Spleen (tissue), 11 donors: ENCODE measurements around the gene KRT78. TPM values are rescaled to one million over a fixed set of nuclear protein-coding genes. Genes with fewer than 3 reads are reported as not detected.
"Not testable (repeated sequence)": the region's sequence is repeated elsewhere in the genome, so short reads cannot be mapped to it uniquely, and the experiment has no call there.

ENCODE experiments used
- DNase-seq: peaks from one replicate; pipeline ENCODE4 v3.0.0-alpha.2; 2020
- H3K27ac ChIP-seq, 8 donors: fragments of 200-600 bp; sonication (generic) in 7 of 8; 1 replicate in 4 of 8; 2 replicates in 4 of 8; pipeline versions ENCODE4 v1.5.0 to v1.8.0; 2016 to 2021; ENCODE audit warnings: inconsistent platforms in 4 of 8, mild to moderate bottlenecking in 4 of 8, moderate library complexity in 1 of 8
- H3K27me3 ChIP-seq, 7 donors: fragments of 200-600 bp; sonication (generic) in 6 of 7; replicated peaks in 1 of 7; 1 replicate in 4 of 7; 2 replicates in 3 of 7; pipeline versions ENCODE4 v1.5.0 to v1.8.0; 2016 to 2021; ENCODE audit warnings: inconsistent platforms in 3 of 7, mild to moderate bottlenecking in 1 of 7
- H3K36me3 ChIP-seq, 6 donors: fragments of 200-600 bp; sonication (generic) in 5 of 6; 1 replicate in 4 of 6; 2 replicates in 2 of 6; pipeline versions ENCODE4 v1.5.0 to v1.8.0; 2016 to 2021; ENCODE audit warnings: inconsistent platforms in 2 of 6
- H3K4me1 ChIP-seq, 6 donors: fragments of 200-600 bp; sonication (generic) in 5 of 6; 1 replicate in 3 of 6; 2 replicates in 3 of 6; pipeline versions ENCODE4 v1.5.0 to v1.8.0; 2016 to 2021; ENCODE audit warnings: inconsistent platforms in 3 of 6
- H3K4me3 ChIP-seq, 8 donors: fragments of 200-600 bp; sonication (generic) in 7 of 8; 1 replicate in 4 of 8; 2 replicates in 4 of 8; pipeline versions ENCODE4 v1.5.0 to v1.8.0; 2016 to 2021; ENCODE audit warnings: inconsistent platforms in 4 of 8, mild to moderate bottlenecking in 4 of 8, moderate library complexity in 2 of 8
- H3K9me3 ChIP-seq, 8 donors: fragments of 200-600 bp; sonication (generic) in 7 of 8; 1 replicate in 4 of 8; 2 replicates in 4 of 8; pipeline versions ENCODE4 v1.5.0 to v1.8.0; 2016 to 2021; ENCODE audit warnings: inconsistent platforms in 4 of 8
- CTCF ChIP-seq, 11 experiments: fragments of 200-600 bp in 7 of 11; fragments of 450-650 bp in 4 of 11; sonication (generic) in 4 of 11; IDR thresholded peaks in 8 of 11; conservative IDR thresholded peaks in 3 of 11; 1 replicate in 7 of 11; 2 replicates in 4 of 11; pipeline versions ENCODE4 v1.4.0 to v1.8.0; 2016 to 2021; ENCODE audit warnings: antibody characterized with exemption in 11 of 11, inconsistent platforms in 4 of 11, mild to moderate bottlenecking in 1 of 11
- POLR2A ChIP-seq, 3 donors: fragments of 450-650 bp; IDR thresholded peaks; one replicate each; pipeline ENCODE4 v1.5.1; 2017; ENCODE audit warnings: antibody characterized with exemption in 3 of 3, mild to moderate bottlenecking in 1 of 3
- POLR2AphosphoS5 ChIP-seq, 3 donors: sonication (generic); formaldehyde crosslinking; IDR thresholded peaks; one replicate each; pipeline ENCODE4 v1.5.1; 2017; ENCODE audit warnings: antibody characterized with exemption in 3 of 3
- WGBS, 5 donors: extraction: QIAGEN DNeasy Blood & Tissue Kit in 3 of 5; methylation state at CpG; one replicate each; pipeline versions ENCODE4 v1.1.5 to v1.1.7; 2013 to 2018; 5-methylcytosine and 5-hydroxymethylcytosine counted together
- intact Hi-C: fragments of 100-400 bp; cut with DNase I; formaldehyde crosslinking; loops from one replicate; pipeline ENCODE4 v1.15.0; 2023; ENCODE audit warnings: low total_unique reads
- polyA plus RNA-seq, 3 donors: library from polyadenylated mRNA; stranded (reverse); fragments of 200-250 nt; gene quantifications; one replicate each; pipeline ENCODE4 v1.2.1, GENCODE V29; 2013
- total RNA-seq, 7 donors: library from RNA; depleted of rRNA in 3 of 7; stranded (reverse); fragments of >200 nt in 3 of 7; fragmentation: NEBNext Ultra II Directional in 4 of 7; extraction: Animal tissue kit (Norgen Biotek cat#: 25700) in 4 of 7; gene quantifications; one replicate each; pipeline versions ENCODE4 v1.1.0 to v1.2.1, GENCODE V29; 2016 to 2021
- donor health status: healthy with polysubstance abuse.
- donor health status: DM: no; HTN: no; CAD: no; lungs with moderate emphysema.
- donor health status: DM: no; HTN: no; CAD: no.
- donor health status: Bipolar disorder and iron deficiency.
- donor health status: healthy.
- donor health status: DM: no; HTN: no; CAD: no.
- donor health status: DM: yes; HTN: yes; CAD: no.

KRT78 gene
- total and polyA plus RNA-seq, 10 donors: 0.24 to 0.83 TPM; not detected in 8

GRCh38 chr12:52884526-52885293, 35.9 kb upstream of the KRT78 start:
- 21 to 27% (median 23%) methylated on average over 13 of the region's 13 CpGs for WGBS, 5 donors
- TF ChIP-seq CTCF (IDR thresholded peaks at IDR 0.05 in 8 of 11, conservative IDR thresholded peaks at IDR 0.05 in 3 of 11): peak; percentile 74 to 94 (median 88)
- peak in 1 of 3 donors; percentile 23 for TF ChIP-seq POLR2AphosphoS5 (IDR thresholded peaks at IDR 0.05)
- no peak for TF ChIP-seq POLR2A (IDR thresholded peaks at IDR 0.05)
- no peaks in the 10 kb centered on the region for H3K9me3 ChIP-seq
- H3K27ac ChIP-seq: no peak overlapping the region
- H3K36me3 ChIP-seq: no peaks in the 10 kb centered on the region
- DNase-seq: peak; percentile 91
- H3K27me3 ChIP-seq: peaks cover 0 to 48% (median 0%) of the 10 kb centered on the region in 7 donors
- peaks cover 0 to 16% (median 9%) of the 10 kb centered on the region in 6 donors for H3K4me1 ChIP-seq
- intact Hi-C loops: loop anchor here (2.0 to 5.0 kb wide), 3 partner anchors 96 to 727 kb away; no protein-coding TSS in a partner anchor
- no peak overlapping the region for H3K4me3 ChIP-seq

DNA sequence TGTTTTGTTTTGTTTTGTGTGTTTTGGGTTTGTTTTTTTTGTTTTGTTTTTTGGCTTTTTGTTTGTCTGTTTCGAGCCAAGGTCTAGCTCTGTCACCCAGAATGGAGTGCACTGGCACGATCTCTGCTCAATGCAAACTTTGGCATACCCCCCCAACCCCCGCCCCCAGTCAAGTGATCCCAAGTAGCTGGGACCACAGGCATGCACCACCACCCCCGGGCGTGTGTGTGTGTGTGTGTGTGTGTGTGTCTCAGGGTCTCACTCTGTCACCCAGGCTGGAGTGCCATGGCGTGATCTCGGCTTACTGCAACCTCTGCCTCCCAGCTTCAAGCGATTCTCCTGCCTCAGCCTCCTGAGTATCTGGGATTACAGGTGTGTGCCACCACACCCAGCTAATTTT, 31.7 kb upstream of the KRT78 start:
- not testable (repeated sequence) for H3K9me3 ChIP-seq, DNase-seq, H3K36me3 ChIP-seq, H3K4me3 ChIP-seq, H3K27ac ChIP-seq
- Histone ChIP-seq H3K27me3 (peaks cover 0 to 59% (median 0%) of the 10 kb centered on the region in 7 donors), H3K4me1 (peaks cover 0 to 26% (median 16%) of the 10 kb centered on the region in 6 donors)
- WGBS, 5 donors: 65 to 79% (median 68%) methylated on average over 6 to 8 of the region's 8 CpGs
- intact Hi-C loops: loop anchor here (5.0 kb wide), 2 partner anchors 298 to 723 kb away; no protein-coding TSS in a partner anchor

GRCh38 chr12:52879394-52880351, 30.9 kb upstream of the KRT78 start:
- H3K9me3 ChIP-seq: no peaks in the 10 kb centered on the region
- no peaks in the 10 kb centered on the region for H3K36me3 ChIP-seq
- H3K27me3 ChIP-seq: peaks cover 0 to 56% (median 0%) of the 10 kb centered on the region in 7 donors
- peak overlapping the region in 7 of 8 donors; percentile 1 to 54 (median 18) for H3K4me3 ChIP-seq
- TF ChIP-seq POLR2A (IDR thresholded peaks at IDR 0.05) (no peak), CTCF (IDR thresholded peaks at IDR 0.05 in 8 of 11, conservative IDR thresholded peaks at IDR 0.05 in 3 of 11) (peak; percentile 17 to 79 (median 67)), POLR2AphosphoS5 (IDR thresholded peaks at IDR 0.05) (peak in 2 of 3 donors; percentile 22 to 45)
- intact Hi-C loops: loop anchor here (5.0 kb wide), 4 partner anchors 297 to 722 kb away; no protein-coding TSS in a partner anchor
- peak overlapping the region in 1 of 8 donors; percentile 7 for H3K27ac ChIP-seq
- peak; percentile 91 for DNase-seq
- WGBS, 5 donors: 3 to 9% (median 7%) methylated on average over 27 to 38 of the region's 38 CpGs
- peaks cover 0 to 29% (median 15%) of the 10 kb centered on the region in 6 donors for H3K4me1 ChIP-seq
